GM08714 (cell line): ENCODE data around the gene GNRH2.
"Not testable (repeated sequence)": the region's sequence is repeated elsewhere in the genome, so short reads cannot be mapped to it uniquely, and the experiment has no call there.

ENCODE experiments used
- H3K4me3 ChIP-seq: fragments of 200-500 bp; sonication (Bioruptor generic); 2 replicates; pipeline ENCODE4 v1.5.1; 2014; ENCODE audit warnings: mild to moderate bottlenecking, low read length, inconsistent platforms
- ZNF274 ChIP-seq: IDR thresholded peaks from 2 replicates; pipeline ENCODE4 v1.6.1; 2012; ENCODE audit warnings: mild to moderate bottlenecking, low read depth, low read length

Gene GNRH2

DNA sequence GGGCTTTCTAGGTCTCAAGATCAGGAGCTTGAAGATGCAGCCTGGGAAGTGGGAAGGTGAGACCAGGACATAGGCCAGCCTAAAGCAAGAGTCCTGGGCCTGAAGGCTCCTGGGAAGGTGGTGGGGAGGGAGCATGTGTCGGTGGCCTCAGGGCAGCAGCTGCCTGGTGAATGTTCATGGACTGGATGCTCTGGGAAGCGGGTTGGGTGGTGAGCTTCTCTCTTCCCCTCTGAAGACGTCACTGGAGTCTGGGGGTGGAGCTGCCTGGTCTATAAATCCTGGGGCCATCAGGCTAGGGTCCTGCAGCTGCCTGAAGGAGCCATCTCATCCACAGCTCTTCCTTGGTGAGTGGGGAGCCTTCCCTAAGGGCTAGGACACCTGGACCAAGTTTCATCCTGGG lies at the start of gene GNRH2:
Gene GNRH2 (plus strand): TSS at position 301 of the 400 bp plus-strand sequence. CDS start 793 bp downstream, outside the sequence.
- no peak for TF ChIP-seq ZNF274

DNA sequence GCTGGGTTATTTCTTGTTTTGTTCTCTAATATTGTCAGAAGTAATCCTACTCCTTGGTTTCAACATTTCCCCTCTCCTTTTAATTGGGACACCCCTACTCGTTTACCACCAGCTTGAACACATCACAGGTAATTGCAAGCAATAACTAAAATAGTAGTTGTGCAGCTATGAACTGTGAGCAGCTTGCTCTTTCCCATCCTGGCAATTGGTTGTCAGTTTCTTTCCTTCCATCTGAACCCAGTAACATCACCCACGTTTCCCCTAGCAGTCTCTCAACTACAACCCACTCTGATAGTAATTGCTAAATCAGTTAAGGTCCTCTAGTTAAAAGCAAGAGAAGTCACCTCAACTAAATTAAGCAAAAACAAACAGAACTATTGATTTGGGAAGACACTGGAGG lies 47.6 kb upstream of the GNRH2 start:
- no peak for TF ChIP-seq ZNF274
- no peak overlapping the region for H3K4me3 ChIP-seq

More for the DNA sequence above, at the start of gene GNRH2:
- no peak within 1 kb of the TSS for H3K4me3 ChIP-seq

DNA sequence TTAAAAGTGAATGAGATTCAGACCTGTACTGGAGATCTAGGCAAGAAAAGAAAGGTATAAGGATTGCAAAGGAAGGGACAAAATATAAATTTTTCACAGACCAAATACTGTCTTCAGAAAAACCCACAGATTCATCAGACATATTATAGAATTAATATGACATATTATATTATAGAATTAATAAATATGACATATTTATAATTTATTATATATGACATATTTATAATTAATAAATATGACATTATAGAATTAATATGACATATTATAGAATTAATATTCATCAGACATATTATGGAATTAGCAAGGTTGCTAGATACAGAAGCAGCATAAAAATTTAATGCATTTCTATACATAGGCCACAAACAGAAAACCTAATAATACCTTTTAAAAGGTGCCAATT lies 44.7 kb upstream of the GNRH2 start:
- TF ChIP-seq ZNF274, result no peak
- H3K4me3 ChIP-seq, result no peak overlapping the region

DNA sequence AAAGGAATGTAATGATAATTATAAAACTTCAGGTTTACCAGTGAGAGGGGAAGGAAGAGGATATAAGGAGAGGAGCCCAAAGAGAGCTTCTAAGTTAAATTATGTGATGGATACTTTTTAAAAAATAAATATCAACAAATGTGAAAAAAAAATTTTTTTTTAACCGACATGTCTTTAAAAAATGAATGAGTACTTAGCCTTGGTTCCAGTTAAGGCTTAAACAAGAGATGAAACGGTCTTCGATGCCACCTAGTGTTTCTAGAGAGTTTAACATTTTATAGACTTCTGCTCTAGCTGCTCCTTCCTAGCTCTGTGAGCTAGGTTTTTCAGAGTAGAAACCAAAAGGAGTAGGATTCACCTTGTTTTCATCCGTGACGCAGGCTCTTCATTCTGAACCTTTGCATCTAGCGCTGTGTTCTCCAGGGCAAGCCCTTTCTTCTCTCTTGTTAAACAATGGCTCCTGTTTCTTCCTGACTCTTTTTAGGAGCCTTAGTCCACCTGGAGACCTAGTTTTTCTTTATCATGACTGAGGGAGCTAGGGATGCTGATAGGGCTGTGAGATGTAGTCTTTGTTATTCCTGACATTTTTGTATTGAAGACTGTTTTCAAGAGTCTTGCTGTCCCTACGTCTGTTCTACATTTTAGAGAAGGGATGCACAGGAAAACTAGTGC lies 42.4 kb upstream of the GNRH2 start:
- H3K4me3 ChIP-seq, result no peak overlapping the region
- TF ChIP-seq ZNF274, result no peak

- no peak for TF ChIP-seq ZNF274
- no peak overlapping the region for H3K4me3 ChIP-seq
Observed at GRCh38 chr20:3003416-3003815, 40.0 kb upstream of the GNRH2 start.

GRCh38 chr20:3010985-3011723 lies 32.3 kb upstream of the GNRH2 start:
- TF ChIP-seq ZNF274, result no peak
- no peak overlapping the region for H3K4me3 ChIP-seq

GRCh38 chr20:3011752-3012151 lies 31.7 kb upstream of the GNRH2 start:
- no peak overlapping the region for H3K4me3 ChIP-seq

GRCh38 chr20:3013771-3014170 lies 29.7 kb upstream of the GNRH2 start:
- TF ChIP-seq ZNF274, result no peak
- H3K4me3 ChIP-seq, result no peak overlapping the region

More at GRCh38 chr20:3011752-3012151, 31.7 kb upstream of the GNRH2 start:
- no peak for TF ChIP-seq ZNF274

- H3K4me3 ChIP-seq, result no peak overlapping the region
- TF ChIP-seq ZNF274, result no peak
Observed at GRCh38 chr20:3014179-3014578, 29.2 kb upstream of the GNRH2 start.

- no peak overlapping the region for H3K4me3 ChIP-seq
- no peak for TF ChIP-seq ZNF274
Observed at GRCh38 chr20:3014662-3015061, 28.8 kb upstream of the GNRH2 start.

- not testable (repeated sequence) for H3K4me3 ChIP-seq
Observed at GRCh38 chr20:3015302-3015701, 28.1 kb upstream of the GNRH2 start.

DNA sequence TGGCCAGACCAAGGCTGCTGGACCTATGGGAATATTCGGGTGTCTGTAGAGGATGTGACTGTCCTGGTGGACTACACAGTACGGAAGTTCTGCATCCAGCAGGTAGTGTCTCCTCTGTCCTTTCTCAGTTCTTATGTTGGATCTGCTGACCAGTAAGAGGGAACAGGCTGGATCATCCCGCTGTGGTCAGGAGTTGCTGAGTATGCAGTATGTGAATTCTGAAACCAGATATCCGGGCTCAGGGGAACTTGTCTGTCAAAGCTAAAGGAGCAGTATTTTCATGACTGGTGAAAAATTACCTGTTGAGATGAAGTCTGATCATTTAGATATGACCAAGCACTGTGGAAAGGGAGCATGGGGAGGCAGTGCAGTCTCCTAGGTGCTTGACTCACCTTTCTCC lies 22.1 kb upstream of the GNRH2 start:
- no peak for TF ChIP-seq ZNF274
- no peak overlapping the region for H3K4me3 ChIP-seq

DNA sequence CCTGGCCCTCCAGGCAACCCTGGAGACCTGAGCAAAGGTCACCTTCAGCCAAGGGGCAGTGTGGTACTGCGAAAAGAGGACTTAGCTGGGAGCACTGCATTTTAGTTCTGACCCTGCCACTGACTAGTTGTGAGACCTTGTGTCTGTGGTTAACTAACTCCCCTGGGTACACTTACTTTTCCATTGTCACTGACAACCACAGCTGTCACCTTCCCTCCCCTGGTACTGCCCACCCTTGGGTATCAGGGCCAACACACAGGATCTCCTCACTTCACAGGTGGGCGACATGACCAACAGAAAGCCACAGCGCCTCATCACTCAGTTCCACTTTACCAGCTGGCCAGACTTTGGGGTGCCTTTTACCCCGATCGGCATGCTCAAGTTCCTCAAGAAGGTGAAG lies 21.6 kb upstream of the GNRH2 start:
- no peak for TF ChIP-seq ZNF274
- no peak overlapping the region for H3K4me3 ChIP-seq

DNA sequence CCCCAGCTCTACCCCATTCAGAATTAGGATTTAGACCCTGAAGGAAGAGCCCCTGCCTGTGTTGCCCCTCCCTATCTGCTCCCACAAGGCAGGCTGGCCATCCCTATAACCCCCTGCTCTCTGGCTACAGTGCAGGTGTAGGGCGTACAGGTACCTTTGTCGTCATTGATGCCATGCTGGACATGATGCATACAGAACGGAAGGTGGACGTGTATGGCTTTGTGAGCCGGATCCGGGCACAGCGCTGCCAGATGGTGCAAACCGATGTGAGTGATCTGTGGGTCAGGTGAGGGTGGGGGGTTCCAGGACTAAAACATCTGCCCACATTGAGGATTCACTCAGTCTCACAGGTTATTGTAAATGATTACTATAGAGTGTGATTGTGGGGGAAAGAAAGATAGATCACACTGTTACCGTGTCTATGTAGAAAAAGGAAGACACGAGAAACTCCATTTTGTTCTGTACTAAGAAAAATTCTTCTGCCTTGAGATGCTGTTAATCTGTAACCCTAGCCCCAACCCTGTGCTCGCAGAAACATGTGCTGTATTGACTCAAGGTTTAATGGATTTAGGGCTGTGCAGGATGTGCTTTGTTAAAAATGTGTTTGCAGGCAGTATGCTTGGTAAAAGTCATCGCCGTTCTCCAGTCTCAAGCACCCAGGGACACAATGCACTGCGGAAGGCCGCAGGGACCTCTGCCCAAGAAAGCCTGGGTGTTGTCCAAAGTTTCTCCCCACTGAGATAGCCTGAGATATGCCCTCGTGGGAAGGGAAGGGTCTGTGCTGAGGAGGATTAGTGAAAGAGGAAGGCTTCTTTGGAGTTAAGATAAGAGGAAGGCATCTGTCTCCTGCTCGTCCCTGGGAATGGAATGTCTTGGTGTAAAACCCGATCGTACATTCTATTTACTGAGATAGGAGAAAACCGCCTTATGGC lies 20.6 kb upstream of the GNRH2 start:
- H3K4me3 ChIP-seq, result not testable (repeated sequence)
